ENCODE data around the gene RAPGEF3.

DNA sequence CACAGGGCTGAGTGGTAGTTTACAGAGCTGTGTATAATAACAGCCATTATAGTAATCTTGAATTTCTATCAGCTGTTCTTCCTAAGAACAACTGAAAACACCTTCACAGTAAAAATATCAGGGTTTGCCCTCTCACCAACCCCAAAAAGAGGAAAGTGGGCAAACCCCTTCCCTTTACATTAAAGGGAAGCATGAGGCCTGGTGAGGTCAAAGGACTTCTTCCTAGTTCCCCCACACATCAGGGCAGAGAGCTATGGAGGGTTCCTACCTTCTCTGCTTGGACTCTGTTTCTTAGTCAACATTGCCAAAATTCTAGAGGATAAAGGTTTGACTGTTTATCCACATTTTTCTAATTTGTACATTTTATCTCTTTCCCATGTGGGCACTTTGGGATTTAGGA lies 48.4 kb downstream of the RAPGEF3 start:
- no peak for TF ChIP-seq POLR2A (IDR thresholded peaks at IDR 0.05)
- TF ChIP-seq, protein P1, sequence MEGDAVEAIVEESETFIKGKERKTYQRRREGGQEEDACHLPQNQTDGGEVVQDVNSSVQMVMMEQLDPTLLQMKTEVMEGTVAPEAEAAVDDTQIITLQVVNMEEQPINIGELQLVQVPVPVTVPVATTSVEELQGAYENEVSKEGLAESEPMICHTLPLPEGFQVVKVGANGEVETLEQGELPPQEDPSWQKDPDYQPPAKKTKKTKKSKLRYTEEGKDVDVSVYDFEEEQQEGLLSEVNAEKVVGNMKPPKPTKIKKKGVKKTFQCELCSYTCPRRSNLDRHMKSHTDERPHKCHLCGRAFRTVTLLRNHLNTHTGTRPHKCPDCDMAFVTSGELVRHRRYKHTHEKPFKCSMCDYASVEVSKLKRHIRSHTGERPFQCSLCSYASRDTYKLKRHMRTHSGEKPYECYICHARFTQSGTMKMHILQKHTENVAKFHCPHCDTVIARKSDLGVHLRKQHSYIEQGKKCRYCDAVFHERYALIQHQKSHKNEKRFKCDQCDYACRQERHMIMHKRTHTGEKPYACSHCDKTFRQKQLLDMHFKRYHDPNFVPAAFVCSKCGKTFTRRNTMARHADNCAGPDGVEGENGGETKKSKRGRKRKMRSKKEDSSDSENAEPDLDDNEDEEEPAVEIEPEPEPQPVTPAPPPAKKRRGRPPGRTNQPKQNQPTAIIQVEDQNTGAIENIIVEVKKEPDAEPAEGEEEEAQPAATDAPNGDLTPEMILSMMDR (IDR thresholded peaks at IDR 0.05): no peak
